ENCODE results near the gene DRC7. TPM values are rescaled to one million over a fixed set of nuclear protein-coding genes. Genes with fewer than 3 reads are reported as not detected.

The DRC7 gene
- total RNA-seq, 4 donors from 2014 or later, result 0.79 TPM; not detected in 3

DNA sequence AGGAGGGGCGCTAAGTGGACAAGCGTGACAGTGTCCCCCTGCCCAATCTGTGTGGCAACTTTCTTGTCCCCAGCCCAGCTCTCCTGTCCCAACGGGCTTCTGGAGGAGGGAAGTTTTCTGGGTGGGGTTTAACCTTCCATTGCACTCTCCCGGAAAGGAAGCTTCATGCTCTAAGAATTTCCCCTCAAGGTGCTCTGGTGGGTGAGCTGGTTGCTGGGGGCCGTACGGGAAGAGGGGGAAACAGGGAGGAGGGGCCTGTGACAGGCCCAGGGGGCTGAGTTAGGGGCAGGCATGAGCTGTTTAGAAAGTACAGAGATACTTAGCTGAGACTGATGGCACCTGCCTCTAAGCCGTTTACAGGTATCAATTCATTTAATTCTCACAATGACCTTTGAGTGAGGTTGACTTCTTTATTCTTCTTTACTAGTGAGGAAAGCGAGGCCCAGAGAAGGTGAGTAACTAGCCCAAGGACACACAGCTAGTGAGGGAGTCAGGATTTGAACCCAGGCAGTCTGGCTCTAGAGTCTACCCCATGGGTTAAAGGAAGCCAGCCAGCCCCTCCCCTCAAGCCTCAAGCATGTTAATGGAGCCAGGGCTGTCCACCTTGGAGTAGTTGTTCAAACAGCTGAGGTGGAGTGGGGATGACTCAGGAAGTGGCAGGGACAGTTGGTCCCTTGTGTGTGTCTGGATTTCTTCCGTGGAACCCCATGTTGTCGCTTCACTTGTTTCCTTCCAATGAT, 47.3 kb upstream of the DRC7 start:
- intact Hi-C loops (cut with DNase I), result loop anchor here (5.0 kb wide), 1 partner anchor 45 kb away; no protein-coding TSS in a partner anchor
- Histone ChIP-seq H3K4me3 (no peak overlapping the region), H3K27me3 (peaks cover 0 to 12% (median 0%) of the 10 kb centered on the region in 4 donors), H3K27ac (peak overlapping the region; percentile 19 to 81 (median 72)), H3K9me3 (no peaks in the 10 kb centered on the region), H3K4me1 (peaks cover 11 to 66% (median 45%) of the 10 kb centered on the region in 3 donors), H3K36me3 (peaks cover 5 to 60% (median 8%) of the 10 kb centered on the region in 3 donors)
- 22 to 48% methylated on average over 7 of the region's 10 CpGs for WGBS, 2 donors
- TF ChIP-seq, protein P1, sequence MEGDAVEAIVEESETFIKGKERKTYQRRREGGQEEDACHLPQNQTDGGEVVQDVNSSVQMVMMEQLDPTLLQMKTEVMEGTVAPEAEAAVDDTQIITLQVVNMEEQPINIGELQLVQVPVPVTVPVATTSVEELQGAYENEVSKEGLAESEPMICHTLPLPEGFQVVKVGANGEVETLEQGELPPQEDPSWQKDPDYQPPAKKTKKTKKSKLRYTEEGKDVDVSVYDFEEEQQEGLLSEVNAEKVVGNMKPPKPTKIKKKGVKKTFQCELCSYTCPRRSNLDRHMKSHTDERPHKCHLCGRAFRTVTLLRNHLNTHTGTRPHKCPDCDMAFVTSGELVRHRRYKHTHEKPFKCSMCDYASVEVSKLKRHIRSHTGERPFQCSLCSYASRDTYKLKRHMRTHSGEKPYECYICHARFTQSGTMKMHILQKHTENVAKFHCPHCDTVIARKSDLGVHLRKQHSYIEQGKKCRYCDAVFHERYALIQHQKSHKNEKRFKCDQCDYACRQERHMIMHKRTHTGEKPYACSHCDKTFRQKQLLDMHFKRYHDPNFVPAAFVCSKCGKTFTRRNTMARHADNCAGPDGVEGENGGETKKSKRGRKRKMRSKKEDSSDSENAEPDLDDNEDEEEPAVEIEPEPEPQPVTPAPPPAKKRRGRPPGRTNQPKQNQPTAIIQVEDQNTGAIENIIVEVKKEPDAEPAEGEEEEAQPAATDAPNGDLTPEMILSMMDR (IDR thresholded peaks at IDR 0.05), result no peak
- no peak for TF ChIP-seq POLR2A (IDR thresholded peaks at IDR 0.05)
- no peak for DNase-seq

GRCh38 chr16:57648125-57648524, 46.5 kb upstream of the DRC7 start:
- no peak for DNase-seq
- no peaks in the 10 kb centered on the region for H3K9me3 ChIP-seq
- intact Hi-C loops (cut with DNase I), result loop anchor here (5.0 kb wide), 1 partner anchor 46 kb away; no protein-coding TSS in a partner anchor
- H3K4me3 ChIP-seq, result no peak overlapping the region
- peaks cover 11 to 60% (median 40%) of the 10 kb centered on the region in 3 donors for H3K4me1 ChIP-seq
- H3K36me3 ChIP-seq, result peaks cover 7 to 68% (median 8%) of the 10 kb centered on the region in 3 donors
- peak overlapping the region in 3 of 4 donors; percentile 70 to 81 (median 73) for H3K27ac ChIP-seq
- no peak for TF ChIP-seq POLR2A (IDR thresholded peaks at IDR 0.05)
- TF ChIP-seq, protein P1 (IDR thresholded peaks at IDR 0.05), result no peak
- 56 to 86% methylated on average over 5 of the region's 5 CpGs for WGBS, 2 donors
- peaks cover 0 to 12% (median 0%) of the 10 kb centered on the region in 4 donors for H3K27me3 ChIP-seq

DNA sequence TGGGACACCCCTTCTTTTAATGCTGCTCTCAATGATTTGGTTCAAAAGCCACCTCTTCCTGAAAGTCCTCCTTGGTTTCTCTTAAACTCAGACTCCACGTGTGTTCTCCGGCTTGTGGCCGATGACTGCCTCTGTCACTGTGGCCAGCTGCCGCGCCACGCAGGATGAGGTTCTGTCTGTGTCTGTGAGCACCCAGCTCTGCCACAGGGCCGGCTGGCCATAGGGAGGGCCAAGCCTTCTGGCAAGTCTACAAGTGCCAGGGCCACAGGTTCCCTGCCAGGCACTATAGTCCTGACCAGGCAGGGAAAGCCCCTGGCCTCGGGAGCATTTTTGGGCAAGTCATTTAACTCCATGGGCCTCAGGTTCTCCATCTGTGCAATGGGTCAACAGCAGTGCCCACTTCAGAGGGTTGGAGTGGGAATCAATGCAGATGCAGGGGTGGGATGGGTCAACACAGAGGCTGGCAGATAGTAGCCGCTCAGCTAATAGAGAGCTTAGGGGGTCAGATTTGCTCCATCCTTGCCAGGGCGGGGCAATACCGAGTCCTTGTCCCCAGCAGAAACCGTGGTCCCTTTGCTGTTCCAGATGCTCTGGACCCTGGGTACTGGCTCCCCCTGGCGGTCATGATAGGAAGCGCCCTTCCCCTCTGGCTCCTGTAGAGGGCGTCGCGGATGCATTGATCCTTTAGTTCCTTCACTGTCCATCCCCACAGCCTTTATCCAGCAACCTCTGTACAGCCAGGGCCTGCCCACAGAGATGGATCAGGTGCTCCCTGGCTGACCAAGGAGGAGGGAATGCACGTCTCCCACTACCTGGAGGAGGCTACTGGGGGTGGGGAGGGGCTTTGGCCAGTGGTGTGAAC, 45.8 kb upstream of the DRC7 start:
- H3K9me3 ChIP-seq, result no peaks in the 10 kb centered on the region
- peaks cover 0 to 12% (median 0%) of the 10 kb centered on the region in 4 donors for H3K27me3 ChIP-seq
- WGBS, 2 donors, result 43 to 53% methylated on average over 1 to 9 of the region's 18 CpGs
- peaks cover 11 to 60% (median 34%) of the 10 kb centered on the region in 3 donors for H3K4me1 ChIP-seq
- no peak for TF ChIP-seq POLR2A (IDR thresholded peaks at IDR 0.05)
- TF ChIP-seq, protein P1 (IDR thresholded peaks at IDR 0.05), result peak; percentile 98 to 100 (median 100)
- DNase-seq, result peak; percentile 22
- H3K27ac ChIP-seq, result peak overlapping the region in 3 of 4 donors; percentile 11 to 73 (median 70)
- no peak overlapping the region for H3K4me3 ChIP-seq
- intact Hi-C loops (cut with DNase I), result loop anchor here (5.0 kb wide), 1 partner anchor 47 kb away; no protein-coding TSS in a partner anchor
- peaks cover 7 to 73% (median 8%) of the 10 kb centered on the region in 3 donors for H3K36me3 ChIP-seq

GRCh38 chr16:57649443-57649751, 45.2 kb upstream of the DRC7 start:
- 79 to 80% methylated on average over 3 to 4 of the region's 6 CpGs for WGBS, 2 donors
- H3K9me3 ChIP-seq, result no peaks in the 10 kb centered on the region
- no peak for TF ChIP-seq POLR2A (IDR thresholded peaks at IDR 0.05)
- TF ChIP-seq, protein P1 (IDR thresholded peaks at IDR 0.05), result no peak
- H3K36me3 ChIP-seq, result peaks cover 7 to 72% (median 8%) of the 10 kb centered on the region in 3 donors
- intact Hi-C loops (cut with DNase I), result loop anchor here (5.0 kb wide), 1 partner anchor 47 kb away; no protein-coding TSS in a partner anchor
- no peak for DNase-seq
- H3K4me1 ChIP-seq, result peaks cover 11 to 55% (median 31%) of the 10 kb centered on the region in 3 donors
- H3K27ac ChIP-seq, result no peak overlapping the region
- peaks cover 0 to 12% (median 0%) of the 10 kb centered on the region in 4 donors for H3K27me3 ChIP-seq
- no peak overlapping the region for H3K4me3 ChIP-seq

All from esophagus squamous epithelium (tissue), 5 donors.